H4 (cell line): ENCODE results near the gene GSG1L. TPM values are rescaled to one million over a fixed set of nuclear protein-coding genes. Genes with fewer than 3 reads are reported as not detected.

Source experiments
- DNase-seq: peaks from one replicate; pipeline ENCODE4 v3.0.0-alpha.2; 2015; ENCODE audit warnings: low spot score
- total RNA-seq: library from RNA; depleted of rRNA; stranded (reverse); fragments of >200 nt; shearing (Covaris generic); gene quantifications from 2 replicates; pipeline ENCODE4 v1.2.3, GENCODE V29; 2014

GSG1L gene
- total RNA-seq, 1 experiment from 2014 or later, result 0.08 TPM

GRCh38 chr16:28025631-28026030, 37.9 kb downstream of the GSG1L start:
- no peak for DNase-seq

GRCh38 chr16:28019218-28019617, 44.3 kb downstream of the GSG1L start:
- no peak for DNase-seq

GRCh38 chr16:28014851-28015250, 48.7 kb downstream of the GSG1L start:
- DNase-seq, result no peak

- DNase-seq, result no peak
These were observed 49.6 kb downstream of the GSG1L start for GRCh38 chr16:28013878-28014277.

- DNase-seq, result no peak
These were observed 50.1 kb downstream of the GSG1L start for GRCh38 chr16:28013392-28013791.

GRCh38 chr16:28011971-28012445, 51.5 kb downstream of the GSG1L start:
- no peak for DNase-seq

- DNase-seq, result no peak
These were observed 52.3 kb downstream of the GSG1L start for GRCh38 chr16:28011223-28011622.

- DNase-seq, result peak; percentile 21
These were observed 52.8 kb downstream of the GSG1L start for GRCh38 chr16:28010671-28011070.

GRCh38 chr16:28009586-28010373, 53.7 kb downstream of the GSG1L start:
- DNase-seq, result no peak

- DNase-seq, result no peak
These were observed 59.6 kb downstream of the GSG1L start for GRCh38 chr16:28003923-28004322.

GRCh38 chr16:28003021-28003865, 60.3 kb downstream of the GSG1L start:
- no peak for DNase-seq

- no peak for DNase-seq
These were observed 61.9 kb downstream of the GSG1L start for GRCh38 chr16:28001642-28002041.

GRCh38 chr16:28001184-28001583, 62.3 kb downstream of the GSG1L start:
- no peak for DNase-seq

- no peak for DNase-seq
These were observed 63.0 kb downstream of the GSG1L start for GRCh38 chr16:28000314-28001169.

GRCh38 chr16:27999687-28000086, 63.8 kb downstream of the GSG1L start:
- peak; percentile 15 for DNase-seq

GRCh38 chr16:27995378-27995777, 68.1 kb downstream of the GSG1L start:
- no peak for DNase-seq

- DNase-seq, result no peak
These were observed 68.8 kb downstream of the GSG1L start for GRCh38 chr16:27994686-27995085.

GRCh38 chr16:27993587-27993986, 69.9 kb downstream of the GSG1L start:
- no peak for DNase-seq

GRCh38 chr16:27991876-27992275, 71.6 kb downstream of the GSG1L start:
- DNase-seq, result no peak

- DNase-seq, result no peak
These were observed 77.5 kb downstream of the GSG1L start for GRCh38 chr16:27985981-27986380.

GRCh38 chr16:27984121-27984520, 79.4 kb downstream of the GSG1L start:
- DNase-seq, result no peak

- DNase-seq, result no peak
These were observed 80.3 kb downstream of the GSG1L start for GRCh38 chr16:27983244-27983643.
